T-helper 22 cell (primary cell): ENCODE measurements around the gene PIK3R4.

ENCODE experiments used
- DNase-seq: peaks from one replicate; pipeline ENCODE4 v3.0.0-alpha.2; 2020; ENCODE audit warnings: low read depth

The PIK3R4 gene

GRCh38 chr3:130688697-130689470 is 57.7 kb downstream of the PIK3R4 start:
- DNase-seq = no peak

- no peak for DNase-seq
Measured at GRCh38 chr3:130688015-130688688, 58.5 kb downstream of the PIK3R4 start.

GRCh38 chr3:130687327-130687726 is 59.3 kb downstream of the PIK3R4 start:
- no peak for DNase-seq

- DNase-seq = no peak
Measured at GRCh38 chr3:130686833-130687232, 59.8 kb downstream of the PIK3R4 start.

- DNase-seq = no peak
Measured at GRCh38 chr3:130682131-130682530, 64.5 kb downstream of the PIK3R4 start.

GRCh38 chr3:130679218-130679617 is 67.4 kb downstream of the PIK3R4 start:
- DNase-seq = no peak

- no peak for DNase-seq
Measured at GRCh38 chr3:130677343-130677742, 69.3 kb downstream of the PIK3R4 start.

GRCh38 chr3:130671545-130672312 is 74.9 kb downstream of the PIK3R4 start:
- no peak for DNase-seq

GRCh38 chr3:130669740-130670139 is 76.9 kb downstream of the PIK3R4 start:
- DNase-seq = no peak

- no peak for DNase-seq
Measured at GRCh38 chr3:130663092-130663491, 83.5 kb downstream of the PIK3R4 start.

GRCh38 chr3:130662501-130662996 is 84.1 kb downstream of the PIK3R4 start:
- no peak for DNase-seq

GRCh38 chr3:130661140-130661891 is 85.3 kb downstream of the PIK3R4 start:
- no peak for DNase-seq

- no peak for DNase-seq
Measured at GRCh38 chr3:130659911-130660310, 86.7 kb downstream of the PIK3R4 start.

- DNase-seq = no peak
Measured at GRCh38 chr3:130658678-130659077, 88.0 kb downstream of the PIK3R4 start.

GRCh38 chr3:130656627-130657026 is 90.0 kb downstream of the PIK3R4 start:
- no peak for DNase-seq

GRCh38 chr3:130654921-130655320 is 91.7 kb downstream of the PIK3R4 start:
- no peak for DNase-seq

GRCh38 chr3:130654091-130654490 is 92.5 kb downstream of the PIK3R4 start:
- no peak for DNase-seq

GRCh38 chr3:130649061-130649654 is 97.5 kb downstream of the PIK3R4 start:
- no peak for DNase-seq

GRCh38 chr3:130648293-130648692 is 98.3 kb downstream of the PIK3R4 start:
- DNase-seq = no peak

- DNase-seq = no peak
Measured at GRCh38 chr3:130645261-130645660, 101.4 kb downstream of the PIK3R4 start.

GRCh38 chr3:130644628-130645253 is 101.9 kb downstream of the PIK3R4 start:
- DNase-seq = no peak
